HT-29 (cell line): Measurements from ENCODE around the gene HOXA3. TPM values are rescaled to one million over a fixed set of nuclear protein-coding genes. Genes with fewer than 3 reads are reported as not detected.
A peak's percentile ranks its signal among the peaks of the same experiment; 100 is the strongest.

ENCODE experiments used
- DNase-seq: peaks from one replicate; pipeline ENCODE4 v3.0.0-alpha.2; 2015; ENCODE audit warnings: low spot score
- total RNA-seq: library from RNA; depleted of rRNA; stranded (reverse); fragments of >200 nt; shearing (Covaris generic); gene quantifications from 2 replicates; pipeline ENCODE4 v1.2.3, GENCODE V29; 2014

The HOXA3 gene
- total RNA-seq, 1 experiment from 2014 or later = 27.8 TPM

- DNase-seq = peak; percentile 60
Observed at GRCh38 chr7:27106181-27106900, 46.0 kb downstream of the HOXA3 start.

GRCh38 chr7:27105301-27106031, 46.9 kb downstream of the HOXA3 start:
- DNase-seq = peak; percentile 32

- DNase-seq = peak; percentile 37
Observed at GRCh38 chr7:27104341-27105058, 47.9 kb downstream of the HOXA3 start.

- DNase-seq = peak; percentile 74
Observed at GRCh38 chr7:27103489-27104226, 48.7 kb downstream of the HOXA3 start.

- DNase-seq = peak; percentile 62
Observed at GRCh38 chr7:27102581-27103442, 49.6 kb downstream of the HOXA3 start, which contains the start of gene HOXA2. Gene HOXA2 (minus strand): TSS chr7:27102683. CDS start chr7:27102500, 183 bp downstream.

- no peak for DNase-seq
Observed at GRCh38 chr7:27101957-27102580, 50.3 kb downstream of the HOXA3 start.

- peak; percentile 42 for DNase-seq
Observed at GRCh38 chr7:27101171-27101956, 51.0 kb downstream of the HOXA3 start.

GRCh38 chr7:27100694-27101170, 51.7 kb downstream of the HOXA3 start:
- peak; percentile 39 for DNase-seq

GRCh38 chr7:27099453-27100370, 52.7 kb downstream of the HOXA3 start:
- DNase-seq = peak; percentile 33

GRCh38 chr7:27098578-27099451, 53.6 kb downstream of the HOXA3 start:
- DNase-seq = peak; percentile 89

GRCh38 chr7:27097686-27098577, 54.5 kb downstream of the HOXA3 start:
- DNase-seq = no peak

GRCh38 chr7:27096768-27097514, 55.4 kb downstream of the HOXA3 start:
- DNase-seq = peak; percentile 47

GRCh38 chr7:27095897-27096767, 56.3 kb downstream of the HOXA3 start, which contains the start of gene HOXA1:
Gene HOXA1 (minus strand): TSS chr7:27096000. CDS start chr7:27095912, 88 bp downstream.
- peak; percentile 87 for DNase-seq
